ENCODE measurements around the gene KCNS1. TPM values are rescaled to one million over a fixed set of nuclear protein-coding genes. Genes with fewer than 3 reads are reported as not detected.

Gene KCNS1
- total and polyA plus RNA-seq, 5 donors from 2014 or later: 0.09 to 0.20 (median 0.17) TPM; not detected in 1

DNA sequence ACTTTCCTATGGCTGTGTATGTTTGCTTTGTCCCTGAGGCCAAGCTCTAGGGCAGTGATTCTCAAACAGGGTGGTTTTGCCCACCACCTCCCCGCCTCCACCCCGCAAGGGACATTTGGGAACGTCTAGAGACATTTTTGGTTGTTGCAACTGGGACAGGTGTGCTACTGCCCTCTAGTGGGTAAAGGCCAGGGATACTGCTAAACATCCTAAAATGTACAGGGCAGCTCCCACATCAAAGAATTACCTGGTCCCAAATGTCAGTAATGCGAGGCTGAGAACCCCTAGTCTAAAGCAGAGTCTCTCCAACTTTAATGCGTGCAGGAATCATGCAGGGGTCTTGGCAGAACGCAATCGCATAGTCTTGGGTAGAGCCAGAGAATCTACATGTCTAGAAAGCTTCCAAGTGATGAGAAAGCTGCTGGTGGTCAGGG is 5.1 kb downstream of the KCNS1 start:
- H3K4me3 Mint-ChIP-seq: peak overlapping the region in 2 of 4 donors; percentile 10 to 59
- H3K9me3 ChIP-seq (ENCODE audit: control insufficient read depth in 2 of 2, low read length in 2 of 2): no peaks in the 10 kb centered on the region
- DNase-seq (peak; percentile 34 to 74 (median 61)), ATAC-seq (ENCODE audit: low read depth in 2 of 2) (peak; percentile 59 to 62)
- H3K4me1 Mint-ChIP-seq: peaks cover 3 to 25% (median 11%) of the 10 kb centered on the region in 4 donors
- H3K36me3 ChIP-seq (ENCODE audit: control insufficient read depth, insufficient read depth, low read length): no peaks in the 10 kb centered on the region
- H3K27me3 ChIP-seq (ENCODE audit: control insufficient read depth, insufficient read depth, low read length): peaks cover 20% of the 10 kb centered on the region
- H3K27ac Mint-ChIP-seq: peak overlapping the region in 1 of 3 donors; percentile 1
- H3K4me3 ChIP-seq (ENCODE audit: low read depth, low read length): no peak overlapping the region
- H3K36me3 Mint-ChIP-seq: no peaks in the 10 kb centered on the region
- peaks cover 19% of the 10 kb centered on the region for H3K4me1 ChIP-seq (ENCODE audit: control insufficient read depth, insufficient read depth, low read length, poor library complexity, severe bottlenecking)
- no peaks in the 10 kb centered on the region for H3K9me3 Mint-ChIP-seq
- H3K27me3 Mint-ChIP-seq: peaks cover 36% of the 10 kb centered on the region
- no peak overlapping the region for H3K27ac ChIP-seq (ENCODE audit: insufficient read depth, low read length, poor library complexity, severe bottlenecking)

DNA sequence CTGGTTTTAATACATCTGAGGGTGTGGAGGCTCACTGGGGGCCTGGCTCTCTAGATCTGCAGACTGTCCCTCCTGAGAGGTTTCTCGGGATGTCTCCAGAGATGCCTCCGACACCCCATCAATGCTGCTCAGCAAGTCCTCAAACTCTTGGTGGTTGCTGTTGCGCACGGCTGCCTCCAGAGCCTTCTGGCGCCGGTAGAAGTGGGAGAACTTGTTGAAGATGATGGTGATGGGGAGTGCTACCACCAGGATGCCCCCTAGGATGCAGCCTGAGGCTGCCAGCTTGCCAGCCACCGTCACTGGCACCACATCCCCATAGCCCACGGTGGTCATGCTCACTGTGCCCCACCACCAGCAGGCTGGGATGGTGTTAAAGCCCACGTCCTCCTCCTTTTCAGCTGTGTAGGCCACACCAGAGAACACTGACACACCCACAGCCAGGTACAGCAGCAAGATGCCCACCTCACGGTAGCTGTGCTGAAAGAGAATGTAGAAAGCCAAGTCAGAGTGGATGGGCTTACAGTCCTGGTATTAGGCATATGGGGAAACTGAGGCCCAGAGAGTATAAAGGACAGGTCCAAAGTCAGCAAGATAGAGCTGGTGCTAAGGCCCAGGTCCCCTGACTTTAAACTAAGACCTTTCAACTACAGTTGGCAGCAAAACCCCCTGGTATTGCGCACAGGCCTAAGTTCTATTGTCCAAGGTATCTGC is 5.9 kb downstream of the KCNS1 start:
- Mint-ChIP-seq H3K27ac (peak overlapping the region in 1 of 3 donors; percentile 36), H3K4me3 (no peak overlapping the region), H3K27me3 (peaks cover 28% of the 10 kb centered on the region), H3K4me1 (peaks cover 5 to 25% (median 11%) of the 10 kb centered on the region in 4 donors), H3K9me3 (no peaks in the 10 kb centered on the region), H3K36me3 (no peaks in the 10 kb centered on the region)
- peaks cover 2% of the 10 kb centered on the region for H3K36me3 ChIP-seq (ENCODE audit: control insufficient read depth, insufficient read depth, low read length)
- H3K4me1 ChIP-seq (ENCODE audit: control insufficient read depth, insufficient read depth, low read length, poor library complexity, severe bottlenecking): peaks cover 19% of the 10 kb centered on the region
- no peak for DNase-seq
- ATAC-seq (ENCODE audit: low read depth in 2 of 2): no peak
- H3K27me3 ChIP-seq (ENCODE audit: control insufficient read depth, insufficient read depth, low read length): peaks cover 15% of the 10 kb centered on the region
- no peak overlapping the region for H3K4me3 ChIP-seq (ENCODE audit: low read depth, low read length)
- no peak overlapping the region for H3K27ac ChIP-seq (ENCODE audit: insufficient read depth, low read length, poor library complexity, severe bottlenecking)
- no peaks in the 10 kb centered on the region for H3K9me3 ChIP-seq (ENCODE audit: control insufficient read depth in 2 of 2, low read length in 2 of 2)

DNA sequence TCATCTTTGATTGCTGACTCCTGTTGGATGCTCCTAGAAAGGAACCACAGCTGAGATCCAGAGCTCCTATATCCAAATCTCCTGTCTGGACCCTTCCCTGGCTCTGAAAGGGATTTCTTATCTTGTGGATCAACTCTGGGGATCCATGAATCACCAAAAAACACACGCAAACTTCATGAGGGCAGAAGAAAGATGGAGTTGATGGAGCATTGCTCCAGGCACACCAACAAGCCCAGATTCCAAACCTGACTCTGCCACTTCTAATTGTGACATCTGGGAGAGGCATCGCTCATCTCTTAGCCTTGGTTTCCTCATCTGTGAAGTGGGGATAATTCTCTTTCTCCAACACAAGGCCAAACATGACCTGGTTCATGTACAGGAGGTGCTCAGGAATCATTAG is 6.7 kb downstream of the KCNS1 start:
- Histone ChIP-seq H3K27ac (ENCODE audit: insufficient read depth, low read length, poor library complexity, severe bottlenecking) (no peak overlapping the region), H3K4me3 (ENCODE audit: low read depth, low read length) (no peak overlapping the region), H3K36me3 (ENCODE audit: control insufficient read depth, insufficient read depth, low read length) (peaks cover 2% of the 10 kb centered on the region), H3K9me3 (ENCODE audit: control insufficient read depth in 2 of 2, low read length in 2 of 2) (no peaks in the 10 kb centered on the region), H3K4me1 (ENCODE audit: control insufficient read depth, insufficient read depth, low read length, poor library complexity, severe bottlenecking) (peaks cover 19% of the 10 kb centered on the region), H3K27me3 (ENCODE audit: control insufficient read depth, insufficient read depth, low read length) (peaks cover 6% of the 10 kb centered on the region)
- peaks cover 5 to 21% (median 9%) of the 10 kb centered on the region in 4 donors for H3K4me1 Mint-ChIP-seq
- ATAC-seq (ENCODE audit: low read depth in 2 of 2) (no peak), DNase-seq (no peak)
- no peaks in the 10 kb centered on the region for H3K9me3 Mint-ChIP-seq
- H3K4me3 Mint-ChIP-seq: peak overlapping the region in 1 of 4 donors; percentile 15
- peak overlapping the region in 1 of 3 donors; percentile 30 for H3K27ac Mint-ChIP-seq
- peaks cover 20% of the 10 kb centered on the region for H3K27me3 Mint-ChIP-seq
- H3K36me3 Mint-ChIP-seq: no peaks in the 10 kb centered on the region

DNA sequence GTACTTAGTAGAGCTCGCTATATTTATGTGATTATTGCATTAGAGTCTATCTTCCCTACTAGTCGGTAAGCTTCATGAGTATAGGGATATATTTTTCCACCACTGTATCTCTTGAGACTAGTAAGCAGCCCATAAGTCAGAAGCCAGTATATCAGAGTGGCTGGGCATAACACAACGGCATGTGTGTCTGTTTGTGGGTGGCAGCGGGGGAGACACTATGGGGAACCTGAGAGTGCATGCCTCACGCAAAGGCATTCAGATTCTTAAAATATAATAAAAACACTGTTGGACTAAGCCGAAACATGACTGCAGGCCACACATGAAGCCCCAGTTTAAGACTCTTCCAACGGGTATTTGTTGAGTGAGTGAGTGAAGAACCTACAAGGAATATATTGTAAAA is 8.0 kb downstream of the KCNS1 start:
- H3K4me3 Mint-ChIP-seq: no peak overlapping the region
- no peak overlapping the region for H3K27ac ChIP-seq (ENCODE audit: insufficient read depth, low read length, poor library complexity, severe bottlenecking)
- no peak overlapping the region for H3K4me3 ChIP-seq (ENCODE audit: low read depth, low read length)
- DNase-seq (no peak), ATAC-seq (ENCODE audit: low read depth in 2 of 2) (no peak)
- H3K27me3 ChIP-seq (ENCODE audit: control insufficient read depth, insufficient read depth, low read length): no peaks in the 10 kb centered on the region
- peaks cover 2% of the 10 kb centered on the region for H3K36me3 Mint-ChIP-seq
- H3K27me3 Mint-ChIP-seq: peaks cover 13% of the 10 kb centered on the region
- H3K27ac Mint-ChIP-seq: peak overlapping the region in 1 of 3 donors; percentile 27
- peaks cover 10% of the 10 kb centered on the region for H3K4me1 ChIP-seq (ENCODE audit: control insufficient read depth, insufficient read depth, low read length, poor library complexity, severe bottlenecking)
- peaks cover 5 to 16% (median 8%) of the 10 kb centered on the region in 4 donors for H3K4me1 Mint-ChIP-seq
- H3K9me3 Mint-ChIP-seq: no peaks in the 10 kb centered on the region
- no peaks in the 10 kb centered on the region for H3K9me3 ChIP-seq (ENCODE audit: control insufficient read depth in 2 of 2, low read length in 2 of 2)
- H3K36me3 ChIP-seq (ENCODE audit: control insufficient read depth, insufficient read depth, low read length): peaks cover 4% of the 10 kb centered on the region

DNA sequence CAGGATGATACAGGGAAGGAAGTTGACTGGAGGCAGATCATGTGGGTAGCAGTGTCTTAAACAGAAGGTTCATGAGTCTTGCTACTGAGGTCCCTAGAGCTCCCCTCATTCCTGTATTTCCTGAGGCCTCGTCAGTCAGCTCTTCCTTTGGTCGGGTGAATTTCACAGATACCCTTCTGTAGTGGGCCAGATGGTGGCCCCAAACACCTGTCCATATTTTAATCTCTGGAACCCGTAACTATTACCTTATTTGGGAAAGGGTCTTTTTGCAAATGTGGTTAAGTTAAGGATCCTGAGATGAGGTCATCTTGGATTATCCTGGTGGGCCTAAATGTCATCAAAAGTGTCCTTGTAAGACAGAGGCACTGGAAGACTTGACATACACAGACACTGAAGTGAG is 9.6 kb downstream of the KCNS1 start:
- no peak overlapping the region for H3K27ac ChIP-seq (ENCODE audit: insufficient read depth, low read length, poor library complexity, severe bottlenecking)
- Mint-ChIP-seq H3K27me3 (peaks cover 4% of the 10 kb centered on the region), H3K4me1 (peaks cover 5 to 14% (median 10%) of the 10 kb centered on the region in 4 donors), H3K27ac (peak overlapping the region in 1 of 3 donors; percentile 73), H3K36me3 (peaks cover 16% of the 10 kb centered on the region), H3K4me3 (no peak overlapping the region), H3K9me3 (no peaks in the 10 kb centered on the region)
- H3K9me3 ChIP-seq (ENCODE audit: control insufficient read depth in 2 of 2, low read length in 2 of 2): no peaks in the 10 kb centered on the region
- peaks cover 3% of the 10 kb centered on the region for H3K4me1 ChIP-seq (ENCODE audit: control insufficient read depth, insufficient read depth, low read length, poor library complexity, severe bottlenecking)
- peaks cover 11% of the 10 kb centered on the region for H3K36me3 ChIP-seq (ENCODE audit: control insufficient read depth, insufficient read depth, low read length)
- DNase-seq (no peak), ATAC-seq (ENCODE audit: low read depth in 2 of 2) (no peak)
- H3K4me3 ChIP-seq (ENCODE audit: low read depth, low read length): no peak overlapping the region
- H3K27me3 ChIP-seq (ENCODE audit: control insufficient read depth, insufficient read depth, low read length): no peaks in the 10 kb centered on the region

DNA sequence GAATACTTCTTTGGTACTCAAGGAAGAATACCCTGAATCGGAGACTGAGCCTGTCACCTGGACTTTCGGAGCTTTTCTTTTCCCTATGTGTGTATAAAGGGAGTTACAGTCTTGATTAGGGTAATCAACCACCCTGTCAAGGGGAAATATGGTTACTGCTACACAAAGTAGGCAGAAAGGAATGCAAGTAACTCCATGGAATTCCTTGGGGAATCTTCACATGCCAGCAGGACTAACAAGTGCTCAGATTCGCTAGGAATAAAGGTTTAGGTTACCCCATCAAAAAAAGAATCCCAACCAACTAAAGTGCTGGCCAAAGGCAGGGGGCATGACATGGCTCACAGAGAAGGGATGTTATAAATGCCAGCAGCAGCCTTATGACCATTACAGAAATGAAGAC is 10.4 kb downstream of the KCNS1 start:
- Mint-ChIP-seq H3K27ac (no peak overlapping the region), H3K9me3 (peaks cover 0 to 3% (median 0%) of the 10 kb centered on the region in 7 donors), H3K4me3 (no peak overlapping the region), H3K27me3 (peaks cover 4% of the 10 kb centered on the region), H3K36me3 (peaks cover 25% of the 10 kb centered on the region), H3K4me1 (peaks cover 0 to 13% (median 8%) of the 10 kb centered on the region in 4 donors)
- H3K4me1 ChIP-seq (ENCODE audit: control insufficient read depth, insufficient read depth, low read length, poor library complexity, severe bottlenecking): peaks cover under 1% of the 10 kb centered on the region
- H3K9me3 ChIP-seq (ENCODE audit: control insufficient read depth in 2 of 2, low read length in 2 of 2): no peaks in the 10 kb centered on the region
- no peaks in the 10 kb centered on the region for H3K27me3 ChIP-seq (ENCODE audit: control insufficient read depth, insufficient read depth, low read length)
- H3K27ac ChIP-seq (ENCODE audit: insufficient read depth, low read length, poor library complexity, severe bottlenecking): no peak overlapping the region
- no peak for ATAC-seq (ENCODE audit: low read depth in 2 of 2)
- H3K36me3 ChIP-seq (ENCODE audit: control insufficient read depth, insufficient read depth, low read length): peaks cover 16% of the 10 kb centered on the region
- DNase-seq: no peak
- H3K4me3 ChIP-seq (ENCODE audit: low read depth, low read length): no peak overlapping the region

DNA sequence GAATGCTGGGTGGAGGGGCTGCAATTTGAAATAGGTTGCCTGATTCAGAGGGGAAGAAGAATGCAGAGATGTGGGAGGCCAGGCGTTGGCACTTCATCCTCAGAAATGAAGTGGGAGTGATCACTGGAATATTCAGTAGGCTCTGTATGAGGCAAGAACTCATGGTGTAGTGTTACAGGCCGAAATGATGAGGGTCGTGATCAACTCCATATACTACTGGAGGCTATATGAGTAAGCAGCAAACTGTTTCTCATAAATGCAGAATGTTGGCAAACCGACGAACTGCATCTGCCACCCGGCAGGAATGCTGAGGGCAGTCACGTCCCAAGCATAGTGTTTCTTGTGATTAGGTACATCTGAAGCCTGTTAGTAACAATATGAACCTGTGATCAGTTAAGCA is 12.7 kb downstream of the KCNS1 start:
- H3K9me3 ChIP-seq (ENCODE audit: control insufficient read depth in 2 of 2, low read length in 2 of 2): no peaks in the 10 kb centered on the region
- Mint-ChIP-seq H3K9me3 (peaks cover 0 to 3% (median 0%) of the 10 kb centered on the region in 7 donors), H3K27me3 (no peaks in the 10 kb centered on the region), H3K4me1 (peaks cover 5 to 17% (median 12%) of the 10 kb centered on the region in 4 donors), H3K4me3 (no peak overlapping the region), H3K36me3 (peaks cover 37% of the 10 kb centered on the region), H3K27ac (peak overlapping the region in 1 of 3 donors; percentile 5)
- H3K27me3 ChIP-seq (ENCODE audit: control insufficient read depth, insufficient read depth, low read length): no peaks in the 10 kb centered on the region
- H3K27ac ChIP-seq (ENCODE audit: insufficient read depth, low read length, poor library complexity, severe bottlenecking): no peak overlapping the region
- no peaks in the 10 kb centered on the region for H3K4me1 ChIP-seq (ENCODE audit: control insufficient read depth, insufficient read depth, low read length, poor library complexity, severe bottlenecking)
- H3K4me3 ChIP-seq (ENCODE audit: low read depth, low read length): no peak overlapping the region
- peaks cover 20% of the 10 kb centered on the region for H3K36me3 ChIP-seq (ENCODE audit: control insufficient read depth, insufficient read depth, low read length)
- DNase-seq: no peak
- ATAC-seq (ENCODE audit: low read depth in 2 of 2): no peak

DNA sequence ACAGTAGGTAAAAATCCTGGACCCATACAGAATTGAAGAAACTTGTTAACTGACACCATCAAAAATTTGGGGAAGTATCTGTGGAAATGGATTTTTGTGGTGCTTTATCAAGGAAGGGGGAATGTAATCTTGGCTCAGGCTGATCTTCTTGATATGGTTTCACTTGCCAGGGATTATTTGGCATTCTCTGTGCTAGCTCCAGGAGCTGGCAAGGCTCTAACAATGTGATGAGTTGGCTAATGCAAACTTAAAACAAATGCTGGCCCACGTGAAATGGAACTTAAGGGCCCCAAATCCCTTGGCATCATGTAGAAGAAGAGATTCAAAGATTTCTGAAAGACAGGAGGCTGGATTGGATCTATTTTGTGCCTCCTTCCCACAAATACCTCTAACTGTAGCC is 13.1 kb downstream of the KCNS1 start:
- peak overlapping the region in 1 of 3 donors; percentile 5 for H3K27ac Mint-ChIP-seq

More for the DNA sequence above, 13.1 kb downstream of the KCNS1 start:
- no peak overlapping the region for H3K27ac ChIP-seq (ENCODE audit: insufficient read depth, low read length, poor library complexity, severe bottlenecking)
- H3K9me3 ChIP-seq (ENCODE audit: control insufficient read depth in 2 of 2, low read length in 2 of 2): peaks cover 2 to 4% of the 10 kb centered on the region in 2 experiments
- ATAC-seq (ENCODE audit: low read depth in 2 of 2) (no peak), DNase-seq (no peak)
- Mint-ChIP-seq H3K36me3 (peaks cover 42% of the 10 kb centered on the region), H3K4me3 (no peak overlapping the region), H3K4me1 (peaks cover 5 to 17% (median 12%) of the 10 kb centered on the region in 4 donors), H3K27me3 (no peaks in the 10 kb centered on the region), H3K9me3 (peaks cover 0 to 3% (median under 1%) of the 10 kb centered on the region in 7 donors)
- H3K4me1 ChIP-seq (ENCODE audit: control insufficient read depth, insufficient read depth, low read length, poor library complexity, severe bottlenecking): no peaks in the 10 kb centered on the region
- no peaks in the 10 kb centered on the region for H3K27me3 ChIP-seq (ENCODE audit: control insufficient read depth, insufficient read depth, low read length)
- peaks cover 24% of the 10 kb centered on the region for H3K36me3 ChIP-seq (ENCODE audit: control insufficient read depth, insufficient read depth, low read length)
- no peak overlapping the region for H3K4me3 ChIP-seq (ENCODE audit: low read depth, low read length)

All from CD4-positive, CD25-positive, alpha-beta regulatory T cell (primary cell).